ENCODE results near the gene KLF18. TPM values are rescaled to one million over a fixed set of nuclear protein-coding genes. Genes with fewer than 3 reads are reported as not detected.

The KLF18 gene
- polyA plus RNA-seq, 4 donors: not detected

Other genes with a start within 250 kb of the KLF18 start
- gene ARTN, start 207.8 kb downstream of the KLF18 start, polyA plus RNA-seq: 1 to 10 TPM in 1 of 4 donors, under 1 TPM in 2, not detected in 1; 0.81 to 1.2 (median 0.83) TPM
- 10 to 100 TPM; 14.2 to 24.8 (median 20.1) TPM for gene IPO13, start 194.7 kb downstream of the KLF18 start, polyA plus RNA-seq
- gene DPH2, start 171.6 kb downstream of the KLF18 start, polyA plus RNA-seq: 10 to 100 TPM in 3 of 4 donors, 1 to 10 TPM in 1; 5.8 to 25.2 (median 15.6) TPM
- 100 to 1,000 TPM; 104 to 245 (median 161) TPM for gene ATP6V0B, start 166.7 kb downstream of the KLF18 start, polyA plus RNA-seq
- gene B4GALT2, start 162.4 kb downstream of the KLF18 start, polyA plus RNA-seq: 10 to 100 TPM in 3 of 4 donors, 1 to 10 TPM in 1; 8.9 to 34.6 (median 25.9) TPM
- 10 to 100 TPM in 3 of 4 donors, 1 to 10 TPM in 1; 5.8 to 35.1 (median 24.2) TPM for gene CCDC24, start 150.0 kb downstream of the KLF18 start, polyA plus RNA-seq
- gene SLC6A9, start 110.2 kb downstream of the KLF18 start, polyA plus RNA-seq: 10 to 100 TPM in 1 of 4 donors, 1 to 10 TPM in 2, under 1 TPM in 1; 0.81 to 15.7 (median 2.0) TPM
- gene KLF17, start 22.8 kb downstream of the KLF18 start, polyA plus RNA-seq: under 1 TPM in 1 of 4 donors, not detected in 3; 0.06 TPM
- gene DMAP1, start 71.8 kb upstream of the KLF18 start, polyA plus RNA-seq: 10 to 100 TPM; 34.7 to 80.8 (median 58.0) TPM
- gene ERI3, start 213.6 kb upstream of the KLF18 start, polyA plus RNA-seq: 10 to 100 TPM; 26.5 to 50.1 (median 31.0) TPM

Measured in small intestine (tissue), 4 donors.